ENCODE measurements around the gene COL19A1.
"Not testable (repeated sequence)": the region's sequence is repeated elsewhere in the genome, so short reads cannot be mapped to it uniquely, and the experiment has no call there.

Gene COL19A1

DNA sequence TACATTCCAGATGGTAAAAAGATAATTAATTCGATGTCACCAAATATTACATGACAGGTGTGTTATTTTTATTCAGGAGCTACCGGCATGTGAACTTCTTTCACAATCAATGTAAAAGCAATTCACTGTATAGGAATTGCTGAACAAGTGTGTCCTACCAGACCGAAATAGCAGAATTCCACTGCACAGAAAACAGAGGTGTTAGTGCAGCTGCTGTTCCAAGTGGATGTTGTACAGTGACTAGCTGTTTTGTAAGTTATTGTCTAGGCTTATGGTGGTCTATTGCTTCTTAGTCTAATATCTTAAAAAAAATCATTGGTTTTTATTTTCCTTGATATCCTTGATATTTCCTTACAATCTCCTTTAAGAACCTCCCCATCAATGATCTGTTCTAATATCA is 107.4 kb downstream of the COL19A1 start:
- no peak for DNase-seq

GRCh38 chr6:69974193-69974592 is 107.8 kb downstream of the COL19A1 start:
- no peak for DNase-seq

DNA sequence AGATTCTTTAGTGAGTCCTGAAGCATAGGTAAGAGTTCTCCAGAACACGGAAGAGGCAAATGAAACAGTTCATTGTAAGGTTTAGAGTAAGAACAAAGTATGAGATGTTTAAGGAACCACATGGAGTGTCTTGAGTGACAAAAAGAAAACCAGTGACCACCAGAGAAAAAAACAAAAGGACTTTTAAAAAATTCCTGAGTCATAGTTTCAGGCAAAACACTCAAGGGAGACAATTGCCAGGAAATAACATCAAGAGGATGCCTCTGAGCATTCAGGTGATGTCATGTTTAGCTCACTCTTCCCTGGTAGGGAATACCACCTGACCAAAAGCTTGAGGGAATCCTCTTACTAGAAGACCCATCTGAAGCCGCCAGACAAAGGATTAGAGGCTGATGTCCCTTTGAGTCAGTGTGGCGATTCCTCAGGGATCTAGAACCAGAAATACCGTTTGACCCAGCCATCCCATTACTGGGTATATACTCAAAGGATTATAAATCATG is 110.3 kb downstream of the COL19A1 start:
- DNase-seq: no peak

GRCh38 chr6:69980624-69981023 is 114.3 kb downstream of the COL19A1 start:
- no peak for DNase-seq

DNA sequence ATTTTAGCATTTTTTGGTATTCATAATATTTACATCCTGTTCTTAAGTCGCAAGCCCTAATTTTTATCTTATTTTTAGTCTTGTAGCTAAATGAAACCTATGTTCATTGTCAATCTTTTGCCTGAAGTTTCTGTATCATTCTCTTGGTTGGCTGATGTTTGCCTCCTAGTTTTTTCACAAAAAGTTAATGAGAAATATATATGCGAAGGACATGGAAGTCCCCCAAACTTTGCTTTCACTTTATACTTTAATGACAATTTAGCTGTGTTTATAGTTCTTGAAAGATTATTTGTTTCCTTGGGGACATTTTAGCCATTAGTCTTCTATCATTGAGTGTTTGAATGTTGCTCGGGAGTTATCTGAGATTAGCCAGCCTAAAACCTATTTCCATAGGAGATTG is 118.2 kb downstream of the COL19A1 start:
- no peak for DNase-seq

DNA sequence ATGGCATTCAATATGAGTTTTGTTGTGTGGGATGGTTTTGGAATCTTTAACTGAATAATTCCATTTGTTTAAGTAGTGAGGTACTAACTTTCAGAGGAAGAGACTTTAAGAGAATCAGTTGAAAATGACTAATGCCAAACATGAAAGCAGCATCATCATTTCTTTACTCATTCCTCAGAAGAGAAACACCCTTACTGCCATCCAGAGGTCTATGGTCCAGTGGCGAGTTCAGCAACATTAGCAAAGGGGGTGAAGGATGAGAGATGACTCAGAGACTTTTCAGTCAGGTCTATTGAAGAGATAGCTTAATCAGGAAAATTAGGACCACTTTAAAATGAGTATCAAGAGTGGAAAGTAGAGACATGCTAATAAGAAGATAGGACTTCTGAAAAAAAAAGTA is 118.8 kb downstream of the COL19A1 start:
- DNase-seq: no peak

DNA sequence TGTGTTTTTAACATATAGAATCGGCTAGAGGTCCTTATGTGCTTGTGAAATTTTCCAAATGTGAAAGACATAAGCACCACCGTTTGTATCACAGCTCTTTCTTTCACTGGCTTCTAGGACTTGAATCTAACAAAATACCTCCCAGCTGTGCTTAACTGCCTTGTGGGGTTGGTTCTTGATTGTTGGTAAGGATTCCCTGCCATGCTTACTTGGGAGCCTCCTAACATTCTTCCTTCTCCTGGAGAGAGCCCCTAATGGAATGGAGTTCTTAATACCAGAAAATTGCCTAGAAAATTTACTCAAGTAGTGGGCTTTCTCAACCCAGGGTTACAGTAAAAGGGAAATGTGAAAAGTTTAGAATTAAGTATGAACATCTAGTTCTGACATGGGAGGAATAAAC is 121.2 kb downstream of the COL19A1 start:
- no peak for DNase-seq

DNA sequence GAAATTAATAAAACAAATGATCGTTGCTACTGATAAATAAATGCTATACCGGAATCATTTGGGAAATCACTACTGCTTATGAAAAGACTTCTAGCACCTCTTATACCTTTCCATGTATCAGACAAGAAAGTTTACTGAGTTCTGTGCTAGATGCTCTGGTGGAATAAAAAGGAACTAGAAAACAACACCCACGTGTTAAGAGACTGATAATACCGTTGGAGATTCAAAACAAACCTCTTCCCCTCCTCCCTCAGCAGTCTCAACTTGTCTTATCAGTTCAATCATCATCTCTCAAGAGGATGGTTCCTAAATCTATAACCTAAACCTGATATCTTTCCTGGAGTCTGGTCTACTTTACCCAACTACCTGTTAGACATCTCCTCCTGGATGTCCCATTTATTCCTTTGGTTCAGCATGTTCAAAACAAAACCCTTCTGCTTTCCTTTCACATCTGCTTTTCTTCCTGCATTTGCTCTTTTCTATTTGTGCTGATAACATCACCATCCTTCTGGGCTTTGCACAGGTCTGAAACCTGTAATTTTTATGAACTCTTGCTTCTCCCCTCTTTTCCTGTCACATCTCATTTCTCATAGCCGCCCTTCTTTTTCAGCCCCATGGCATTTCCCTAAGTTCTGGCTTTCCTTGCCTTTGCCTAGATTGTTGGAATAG is 122.2 kb downstream of the COL19A1 start:
- DNase-seq: no peak

DNA sequence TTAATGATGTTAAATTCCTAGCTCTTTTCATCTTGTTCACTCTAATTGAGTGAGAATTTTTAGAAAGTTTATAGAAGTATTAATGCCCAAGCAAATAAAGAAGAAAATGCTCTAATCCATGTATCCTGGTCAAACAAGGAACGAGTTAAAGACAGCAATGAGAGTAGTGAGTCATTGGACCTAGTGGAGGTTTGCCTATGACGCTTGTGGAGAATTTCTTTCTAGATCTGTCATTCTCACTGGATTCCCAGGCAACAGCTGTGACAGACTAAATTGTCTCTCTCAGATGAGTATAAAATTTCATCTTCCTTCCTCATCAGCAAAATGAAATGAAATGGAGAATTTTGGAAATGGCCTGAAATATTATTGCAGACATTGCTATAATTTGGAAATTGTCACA is 127.9 kb downstream of the COL19A1 start:
- DNase-seq: no peak

- no peak for DNase-seq
Measured at GRCh38 chr6:70008189-70008588, 141.8 kb downstream of the COL19A1 start.

GRCh38 chr6:70010339-70010738 is 144.0 kb downstream of the COL19A1 start:
- not testable (repeated sequence) for DNase-seq

DNA sequence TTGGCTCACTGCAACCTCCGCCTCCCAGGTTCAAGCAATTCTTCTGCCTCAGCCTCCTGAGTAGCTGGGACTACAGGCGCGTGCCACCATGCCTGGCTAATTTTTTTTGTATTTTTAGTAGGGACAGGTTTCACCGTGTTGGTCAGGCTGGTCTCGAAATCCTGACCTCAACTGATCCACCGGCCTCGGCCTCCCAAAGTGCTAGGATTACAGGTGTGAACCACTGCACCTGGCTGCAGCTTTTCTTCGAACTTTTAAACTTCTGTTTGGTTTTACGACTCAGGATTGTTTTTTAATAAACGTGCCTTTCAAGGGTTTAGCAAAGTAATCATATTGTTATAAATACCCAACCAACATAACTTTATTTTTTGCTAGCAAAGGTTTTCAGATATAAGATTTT is 156.8 kb downstream of the COL19A1 start:
- DNase-seq: not testable (repeated sequence)

GRCh38 chr6:70028246-70028645 is 161.9 kb downstream of the COL19A1 start:
- DNase-seq: no peak

DNA sequence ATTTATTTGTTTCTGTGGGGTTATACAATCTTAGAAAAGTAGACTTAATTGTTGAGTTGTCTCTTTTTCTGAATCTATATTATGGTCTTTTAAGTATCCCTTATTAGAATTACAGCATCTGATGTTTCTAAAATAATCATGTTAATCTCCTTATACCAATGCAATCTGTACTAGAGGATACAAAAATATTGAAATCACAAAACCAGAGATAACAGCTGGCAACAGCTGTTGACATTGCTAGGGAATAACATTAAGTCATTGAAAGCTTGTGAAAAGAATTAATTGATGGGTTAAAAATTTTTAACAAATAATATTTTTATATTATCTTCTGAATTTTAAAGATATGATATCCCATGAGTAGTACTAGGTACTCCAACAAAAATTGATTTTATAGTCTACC is 162.6 kb downstream of the COL19A1 start:
- DNase-seq: no peak

DNA sequence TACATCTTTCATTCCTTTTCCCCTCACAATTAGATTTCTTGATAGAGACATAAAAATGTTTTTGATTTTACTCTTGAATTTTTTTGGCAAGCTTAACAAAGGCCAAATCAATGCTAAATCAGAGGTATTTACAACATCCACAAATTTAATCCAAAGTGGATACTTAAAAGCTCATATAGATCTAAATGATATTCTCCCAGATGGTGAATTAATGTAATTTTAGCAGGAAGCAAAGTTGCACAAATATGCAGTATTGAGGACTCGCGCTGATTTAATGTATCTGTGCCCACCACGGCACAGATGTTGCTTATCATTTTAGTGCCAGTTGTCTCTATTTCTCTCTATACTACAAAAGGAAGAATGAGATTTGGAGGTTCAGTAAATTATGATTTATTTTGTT is 167.4 kb downstream of the COL19A1 start:
- no peak for DNase-seq

GRCh38 chr6:70037445-70037844 is 171.1 kb downstream of the COL19A1 start:
- no peak for DNase-seq

- no peak for DNase-seq
Measured at GRCh38 chr6:70040766-70041165, 174.4 kb downstream of the COL19A1 start.

GRCh38 chr6:70041411-70041810 is 175.1 kb downstream of the COL19A1 start:
- DNase-seq: no peak

GRCh38 chr6:70045413-70045812 is 179.1 kb downstream of the COL19A1 start:
- DNase-seq: no peak

DNA sequence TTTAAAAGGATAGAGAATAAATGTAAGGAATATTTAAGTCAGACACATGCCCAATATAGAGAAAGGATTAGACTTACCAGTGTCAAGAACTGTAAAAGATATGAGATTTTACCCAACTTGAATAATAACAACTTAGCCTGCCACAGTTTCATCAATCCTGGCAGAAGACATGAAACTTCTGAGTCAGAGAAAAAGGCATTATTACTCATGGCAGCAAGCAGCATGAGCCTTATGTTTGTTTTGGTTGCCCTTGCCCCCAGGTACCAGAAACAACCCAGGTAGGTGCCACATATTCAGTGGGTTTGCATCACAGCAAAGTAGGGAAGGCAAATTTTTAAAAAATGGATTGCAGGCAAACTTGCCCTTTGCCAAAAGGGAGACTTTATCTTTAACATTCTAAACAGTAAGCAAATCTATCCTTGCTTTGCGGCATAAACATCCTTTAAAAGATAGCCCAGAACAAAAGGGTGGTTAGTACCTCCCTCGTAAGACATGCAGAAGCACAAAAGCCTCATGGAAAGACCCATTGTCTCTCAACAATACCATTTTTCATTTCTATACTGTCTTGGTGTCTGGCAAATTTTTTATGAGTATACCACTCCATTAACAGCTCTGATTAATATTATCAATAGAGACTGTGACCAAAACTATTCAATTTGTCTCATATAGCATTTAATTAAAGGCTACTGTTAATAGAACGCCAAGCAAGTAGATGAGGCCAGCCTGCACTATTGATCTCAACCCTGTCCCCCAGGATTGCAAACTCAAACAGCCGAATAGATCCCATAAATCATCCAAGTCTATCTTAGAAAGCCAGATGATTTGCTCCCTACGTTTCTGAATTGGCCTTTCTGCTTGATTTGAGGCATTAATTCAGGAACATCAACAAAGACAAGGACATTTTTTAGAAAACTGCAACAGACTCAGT is 185.1 kb downstream of the COL19A1 start:
- no peak for DNase-seq

- DNase-seq: no peak
Measured at GRCh38 chr6:70059039-70059719, 192.8 kb downstream of the COL19A1 start.

DNA sequence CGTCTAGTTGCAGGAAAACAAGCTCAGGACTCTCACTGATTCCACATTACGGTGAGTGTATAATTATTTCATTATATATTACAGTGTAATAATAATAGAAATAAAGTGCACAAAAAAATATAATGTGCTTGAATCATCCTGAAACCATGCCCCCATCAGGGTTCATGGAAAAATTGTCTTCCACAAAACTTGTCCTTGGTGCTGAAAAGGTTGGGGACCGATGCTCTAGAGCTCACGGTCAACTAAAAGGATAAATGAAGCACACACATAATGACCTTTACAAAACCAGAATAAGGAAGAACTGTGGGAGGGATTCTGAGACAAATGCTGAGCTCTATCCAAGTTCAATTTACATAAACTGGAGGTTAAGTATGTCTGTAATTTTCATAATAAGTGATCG is 194.3 kb downstream of the COL19A1 start:
- DNase-seq: no peak

GRCh38 chr6:70061546-70061945 is 195.2 kb downstream of the COL19A1 start:
- no peak for DNase-seq

GRCh38 chr6:70062010-70062409 is 195.7 kb downstream of the COL19A1 start:
- no peak for DNase-seq
